B cell (primary cell): Measurements from ENCODE around the gene SHQ1. TPM values are rescaled to one million over a fixed set of nuclear protein-coding genes. Genes with fewer than 3 reads are reported as not detected.

ENCODE experiments used
- ATAC-seq: fragments of 200-7000 bp; cut with Tn5 transposase; one replicate; pipeline ENCODE4 v1.10.0; 2021; ENCODE audit warnings: low read depth, mild to moderate bottlenecking, moderate number of reproducible peaks, moderate library complexity
- CTCF ChIA-PET: fragments of 350-600 bp; sonication (Branson Sonifier 250); formaldehyde crosslinking; loops from one replicate; lab custom pipeline; 2021; ENCODE audit warnings: antibody characterized with exemption, inconsistent platforms; lab: Charles Lee
- POLR2A ChIA-PET: fragments of 350-600 bp; sonication (Branson Sonifier 250); formaldehyde crosslinking; loops from one replicate; lab custom pipeline; 2021; ENCODE audit warnings: antibody characterized with exemption; lab: Charles Lee
- DNase-seq: peaks from one replicate; pipeline ENCODE4 v3.0.0; 2013
- H2AFZ ChIP-seq: 2 replicates; pipeline ENCODE4 v1.6.1; 2012; ENCODE audit warnings: mild to moderate bottlenecking, low read depth, low read length; ENCODE audit not compliant: insufficient read depth, poor library complexity, severe bottlenecking
- H3K27ac ChIP-seq, 2 donors: 1 replicate in 1 of 2; 2 replicates in 1 of 2; pipeline ENCODE4 v1.5.1; 2012 to 2013; ENCODE audit warnings: low read length in 2 of 2, mild to moderate bottlenecking in 2 of 2, moderate library complexity in 1 of 2
- H3K27me3 ChIP-seq, 4 experiments: fragments of 200-600 bp in 1 of 4; sonication (generic) in 1 of 4; replicated peaks in 1 of 4; 1 replicate in 2 of 4; 2 replicates in 2 of 4; pipeline versions ENCODE4 v1.6.1 to v1.7.0; 2013 to 2016; ENCODE audit warnings: low read length in 3 of 4, mild to moderate bottlenecking in 2 of 4, mixed read lengths in 1 of 4, moderate library complexity in 1 of 4; ENCODE audit not compliant: insufficient read depth in 4 of 4, control insufficient read depth in 3 of 4; ENCODE audit errors: control extremely low read depth in 1 of 4
- H3K36me3 ChIP-seq, 2 experiments: replicated peaks in 1 of 2; 1 replicate in 1 of 2; 2 replicates in 1 of 2; pipeline versions ENCODE4 v1.6.1 to v1.7.1; 2013; ENCODE audit warnings: low read length in 1 of 2; ENCODE audit not compliant: insufficient read depth in 2 of 2, control insufficient read depth in 1 of 2; ENCODE audit errors: control extremely low read depth in 1 of 2, extremely low read depth in 1 of 2
- H3K4me1 ChIP-seq, 2 donors: fragments of 200-600 bp in 1 of 2; sonication (generic) in 1 of 2; 1 replicate in 1 of 2; 2 replicates in 1 of 2; pipeline versions ENCODE4 v1.5.1 to v1.6.1; 2013 to 2017; ENCODE audit warnings: low read length in 2 of 2; ENCODE audit not compliant: control insufficient read depth in 2 of 2, insufficient read depth in 2 of 2
- H3K4me2 ChIP-seq: replicated peaks from 2 replicates; pipeline ENCODE3; 2012; ENCODE audit warnings: mild to moderate bottlenecking, low read depth, low read length; ENCODE audit not compliant: poor library complexity, severe bottlenecking
- H3K4me3 ChIP-seq, 5 experiments: fragments of 200-600 bp in 1 of 5; sonication (generic) in 1 of 5; 1 replicate in 3 of 5; 2 replicates in 2 of 5; pipeline versions ENCODE4 v1.5.1 to v1.7.0; 2011 to 2016; ENCODE audit warnings: low read length in 4 of 5, mild to moderate bottlenecking in 4 of 5, low read depth in 2 of 5, control low read depth in 1 of 5, moderate library complexity in 1 of 5; ENCODE audit not compliant: insufficient read depth in 1 of 5; ENCODE audit errors: control extremely low read depth in 1 of 5, extremely low read depth in 1 of 5
- H3K79me2 ChIP-seq: fragments of 200-600 bp; sonication (generic); one replicate; pipeline ENCODE4 v1.6.0; 2016; ENCODE audit warnings: low read length; ENCODE audit not compliant: control insufficient read depth, insufficient read depth
- H3K9ac ChIP-seq: fragments of 200-600 bp; sonication (generic); 2 replicates; pipeline ENCODE4 v1.6.1; 2017; ENCODE audit warnings: mild to moderate bottlenecking, low read length, moderate library complexity
- H3K9me3 ChIP-seq, 3 donors: one replicate each; pipeline versions ENCODE4 v1.6.1 to v1.7.1; 2013; ENCODE audit warnings: low read length in 2 of 3; ENCODE audit not compliant: control insufficient read depth in 2 of 3, insufficient read depth in 1 of 3; ENCODE audit errors: control extremely low read depth in 1 of 3
- H4K20me1 ChIP-seq: 2 replicates; pipeline ENCODE4 v1.6.0; 2012; ENCODE audit warnings: mild to moderate bottlenecking, low read length; ENCODE audit not compliant: insufficient read depth, control insufficient read depth, poor library complexity, severe bottlenecking
- H3K27ac Mint-ChIP-seq: one replicate; pipeline ENCODE4 v1.8.0; 2021; ENCODE audit warnings: mixed read lengths
- H3K27me3 Mint-ChIP-seq: one replicate; pipeline ENCODE4 v1.8.0; 2021; ENCODE audit warnings: mixed read lengths
- H3K4me1 Mint-ChIP-seq: one replicate; pipeline ENCODE4 v1.8.0; 2021; ENCODE audit warnings: mixed read lengths
- H3K4me3 Mint-ChIP-seq: one replicate; pipeline ENCODE4 v1.8.0; 2021; ENCODE audit warnings: mixed read lengths
- H3K9me3 Mint-ChIP-seq: one replicate; pipeline ENCODE4 v1.8.0; 2022; ENCODE audit warnings: mixed read lengths; ENCODE audit not compliant: insufficient read depth
- CTCF ChIP-seq: fragments of 200-600 bp; IDR thresholded peaks from one replicate; pipeline ENCODE4 v1.8.0; 2022; ENCODE audit warnings: antibody characterized with exemption, mild to moderate bottlenecking
- EZH2 ChIP-seq: IDR thresholded peaks from 2 replicates; pipeline ENCODE4 v1.6.1; 2012; ENCODE audit warnings: borderline replicate concordance, low read depth, mild to moderate bottlenecking, moderate library complexity, low read length; ENCODE audit not compliant: insufficient read depth, poor library complexity, severe bottlenecking
- WGBS: methylation state at CpG from one replicate; pipeline ENCODE4 v1.1.5; 2013; ENCODE audit warnings: missing lambda C conversion rate; ENCODE audit not compliant: insufficient coverage; 5-methylcytosine and 5-hydroxymethylcytosine counted together
- intact Hi-C: fragments of 100-400 bp; cut with micrococcal nuclease; formaldehyde crosslinking; loops from one replicate; pipeline ENCODE4 v1.10.0; 2022
- polyA plus RNA-seq: library from polyadenylated mRNA; depleted of rRNA; stranded (reverse); fragments of >200 nt; gene quantifications from 2 replicates; pipeline ENCODE4 v1.2.3, GENCODE V29; 2012
- total RNA-seq, 2 donors: library from RNA; stranded (reverse); fragments of 120-200 nt in 1 of 2; gene quantifications; 1 replicate in 1 of 2; 2 replicates in 1 of 2; pipeline versions ENCODE4 v1.2.3 to v1.2.4, GENCODE V29; 2013 to 2022

Gene SHQ1
- total and polyA plus RNA-seq, 2 donors (not counting 1 experiment from before 2014, with no cell fraction given): 3.6 to 32.0 TPM

DNA sequence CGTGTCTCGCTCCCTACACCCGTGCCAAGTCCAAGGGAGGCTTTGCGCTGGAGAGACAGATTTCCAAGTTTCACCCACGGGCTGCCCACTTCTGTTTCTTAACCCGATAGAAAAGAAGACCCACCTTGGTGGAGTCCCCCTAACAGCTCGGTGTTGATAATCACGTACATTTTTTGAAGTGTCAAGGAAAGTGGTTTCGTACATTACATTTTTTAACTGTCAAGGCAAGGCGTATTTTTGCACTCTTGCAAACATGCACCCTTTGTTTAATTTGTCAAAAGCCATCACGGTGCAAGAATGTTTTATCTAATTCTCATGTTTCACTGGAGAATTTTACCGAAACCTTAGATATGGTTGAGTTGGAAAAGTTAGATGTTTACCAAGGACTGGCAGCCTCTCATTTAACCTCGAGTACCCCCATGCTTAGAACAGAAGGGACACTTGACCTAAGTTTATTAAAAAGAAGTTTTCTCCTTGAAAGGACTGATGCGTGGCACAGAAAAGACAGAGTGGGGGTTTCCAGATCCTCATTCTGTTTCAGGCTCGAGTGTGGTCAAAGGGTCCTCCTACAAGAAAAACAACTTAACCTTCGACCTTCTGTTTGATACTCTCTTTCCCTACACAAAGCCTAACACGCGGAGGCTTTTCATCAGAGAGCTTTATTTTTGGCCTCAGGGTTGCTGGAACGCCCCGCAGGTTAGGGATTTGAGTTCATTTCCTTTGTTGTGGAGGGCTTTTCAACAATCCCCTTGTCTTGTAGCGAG is 40.5 kb upstream of the SHQ1 start:
- DNase-seq (peak; percentile 16), ATAC-seq (no peak)
- H3K4me3 ChIP-seq: peak overlapping the region in 1 of 5 experiments; percentile 1
- Mint-ChIP-seq H3K9me3 (no peaks in the 10 kb centered on the region), H3K27ac (no peak overlapping the region), H3K4me1 (peaks cover 8% of the 10 kb centered on the region), H3K4me3 (peak overlapping the region; percentile 63), H3K27me3 (peaks cover 73% of the 10 kb centered on the region)
- H3K27me3 ChIP-seq: peaks cover 0 to 51% (median 33%) of the 10 kb centered on the region in 4 experiments
- H3K4me1 ChIP-seq: peaks cover 9 to 10% of the 10 kb centered on the region in 2 donors
- no peak overlapping the region for H3K9ac ChIP-seq
- no peaks in the 10 kb centered on the region for H3K36me3 ChIP-seq
- H3K9me3 ChIP-seq: no peaks in the 10 kb centered on the region
- no peak overlapping the region for H3K27ac ChIP-seq
- no peaks in the 10 kb centered on the region for H4K20me1 ChIP-seq
- H2AFZ ChIP-seq: no peak overlapping the region
- WGBS: 17% methylated on average over 10 of the region's 21 CpGs
- H3K4me2 ChIP-seq: peak overlapping the region; percentile 68
- ChIA-PET CTCF (interaction anchor here (0.9 kb wide), 1 partner anchor 8 kb away, joined by 3 read pairs; no protein-coding TSS in a partner anchor), POLR2A (no interaction called here)
- TF ChIP-seq CTCF (no peak), EZH2 (no peak)
- intact Hi-C loops: no loop called here
- H3K79me2 ChIP-seq: no peaks in the 10 kb centered on the region
